Skin epidermis (tissue), 12 donors: ENCODE data around the gene OR2B3.
"Not testable (repeated sequence)": the region's sequence is repeated elsewhere in the genome, so short reads cannot be mapped to it uniquely, and the experiment has no call there.

Source experiments
- H3K27ac ChIP-seq, 21 experiments: fragments of 200-600 bp; sonication (generic) in 11 of 21; one replicate each; pipeline ENCODE4 v1.5.0; 2020; ENCODE audit warnings: mild to moderate bottlenecking in 3 of 21, inconsistent platforms in 2 of 21, moderate library complexity in 2 of 21
- H3K4me3 ChIP-seq, 7 experiments: fragments of 200-600 bp; sonication (generic) in 2 of 7; one replicate each; pipeline ENCODE4 v1.5.0; 2020; ENCODE audit warnings: inconsistent platforms in 2 of 7, mild to moderate bottlenecking in 2 of 7, moderate library complexity in 1 of 7

The OR2B3 gene

DNA sequence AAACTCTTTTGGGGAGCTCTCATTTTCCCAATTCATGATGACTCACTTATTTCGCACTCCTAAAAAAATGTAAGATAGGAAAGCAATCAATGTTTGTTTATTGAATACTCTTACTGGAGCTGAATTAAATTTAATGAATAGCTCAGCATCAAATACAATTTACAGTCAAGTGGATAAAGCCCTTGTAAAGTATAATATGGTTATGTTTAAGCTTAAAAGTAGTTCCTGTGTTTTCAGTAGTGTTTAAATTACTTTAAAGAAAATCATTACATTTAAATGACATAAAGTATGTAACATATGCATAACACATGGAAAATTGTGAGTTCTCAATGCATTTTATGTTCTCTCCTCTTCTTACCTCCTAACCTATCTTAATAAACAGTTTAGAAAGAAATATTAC, at the start of gene OR2B3:
Gene OR2B3, minus strand, starts transcription at position 101 of the 400 bp plus-strand sequence. Its CDS starts 65 bp downstream, at position 36.
- H3K27ac ChIP-seq, result no peak within 1 kb of the TSS
- no peak within 1 kb of the TSS for H3K4me3 ChIP-seq

DNA sequence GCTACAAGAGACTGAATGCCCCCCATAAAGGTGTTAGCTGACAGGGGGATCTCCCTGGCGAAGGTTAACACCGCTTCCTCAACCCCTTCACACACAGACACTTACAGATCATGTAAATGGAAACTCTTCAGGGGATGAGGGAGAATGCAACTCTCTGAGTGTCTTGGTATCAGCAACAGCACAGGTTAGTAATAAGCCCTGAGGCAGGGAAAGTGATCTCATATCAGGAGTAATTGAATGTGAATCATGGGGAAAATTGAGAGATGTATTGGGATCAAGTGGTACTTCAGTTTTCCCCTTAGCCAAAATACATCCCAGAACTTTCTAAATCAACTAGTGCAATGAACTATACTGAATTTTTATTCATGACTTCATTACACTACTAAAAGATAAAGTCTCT, 44.6 kb upstream of the OR2B3 start:
- Histone ChIP-seq H3K27ac (no peak overlapping the region), H3K4me3 (no peak overlapping the region)

- no peak overlapping the region for H3K4me3 ChIP-seq
- H3K27ac ChIP-seq, result no peak overlapping the region
Measured at GRCh38 chr6:29130644-29131043, 43.5 kb upstream of the OR2B3 start.

DNA sequence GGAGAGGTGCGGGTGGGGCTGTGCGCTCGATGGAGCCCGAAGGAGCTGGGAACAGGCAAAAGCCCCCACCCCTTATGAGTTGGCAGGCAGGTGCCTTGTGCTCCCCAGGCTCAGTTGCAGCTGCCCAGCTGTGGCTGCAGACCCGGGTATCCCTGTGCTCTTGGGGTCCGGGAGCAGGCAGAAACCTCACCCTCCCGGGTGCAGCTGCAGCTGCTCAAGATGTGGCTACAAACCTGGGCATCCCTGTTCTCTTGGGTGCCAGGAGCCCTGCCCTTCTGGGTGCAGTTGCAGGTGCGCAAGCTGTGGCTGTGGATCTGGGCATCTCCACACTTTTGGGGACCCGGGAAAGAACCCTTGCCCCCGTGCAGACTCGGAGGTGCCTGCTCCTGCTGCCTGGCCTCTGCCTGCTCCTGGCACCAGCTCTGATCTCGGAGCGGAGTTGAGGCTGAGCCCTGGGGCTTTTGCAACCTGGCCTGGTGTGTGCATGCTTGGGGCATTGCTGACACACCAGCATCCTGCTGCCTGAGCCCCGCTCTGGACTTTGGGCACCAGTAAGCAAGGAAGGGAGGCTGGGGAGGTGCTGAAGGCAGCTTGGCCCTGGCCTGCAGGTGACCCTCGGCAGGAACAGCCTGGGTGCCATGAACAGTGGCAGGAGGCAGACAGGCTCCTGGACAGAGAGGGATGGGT, 42.4 kb upstream of the OR2B3 start:
- Histone ChIP-seq H3K27ac (no peak overlapping the region), H3K4me3 (no peak overlapping the region)

GRCh38 chr6:29114964-29115363, 27.9 kb upstream of the OR2B3 start:
- not testable (repeated sequence) for H3K27ac ChIP-seq, H3K4me3 ChIP-seq

- H3K4me3 ChIP-seq, result no peak overlapping the region
- no peak overlapping the region for H3K27ac ChIP-seq
Measured at GRCh38 chr6:29112135-29112534, 25.0 kb upstream of the OR2B3 start.

DNA sequence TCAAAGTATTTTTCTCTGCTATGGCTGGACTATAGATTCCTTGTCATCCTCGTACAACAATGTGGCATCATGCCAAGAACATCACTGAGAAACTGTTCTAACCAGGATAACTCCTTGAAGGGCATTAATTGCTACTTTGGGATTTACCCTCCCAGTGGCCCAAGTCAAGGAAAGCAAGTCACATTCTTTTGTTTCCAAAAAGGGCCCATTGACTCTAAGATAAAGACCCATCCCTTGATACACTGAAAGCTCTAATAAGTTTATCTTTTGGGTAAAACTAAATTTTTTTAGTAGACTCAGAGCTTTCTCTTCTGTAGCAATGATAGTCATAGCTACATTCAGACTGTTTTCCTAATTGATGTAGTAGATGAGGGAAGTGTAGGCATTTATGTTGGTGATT, 20.6 kb upstream of the OR2B3 start, which contains the start of gene OR2J3:
Gene OR2J3, plus strand, starts transcription at position 301 of the 400 bp plus-strand sequence. CDS start 3,833 bp downstream, outside the sequence.
- no peak within 1 kb of the TSS for H3K4me3 ChIP-seq

DNA sequence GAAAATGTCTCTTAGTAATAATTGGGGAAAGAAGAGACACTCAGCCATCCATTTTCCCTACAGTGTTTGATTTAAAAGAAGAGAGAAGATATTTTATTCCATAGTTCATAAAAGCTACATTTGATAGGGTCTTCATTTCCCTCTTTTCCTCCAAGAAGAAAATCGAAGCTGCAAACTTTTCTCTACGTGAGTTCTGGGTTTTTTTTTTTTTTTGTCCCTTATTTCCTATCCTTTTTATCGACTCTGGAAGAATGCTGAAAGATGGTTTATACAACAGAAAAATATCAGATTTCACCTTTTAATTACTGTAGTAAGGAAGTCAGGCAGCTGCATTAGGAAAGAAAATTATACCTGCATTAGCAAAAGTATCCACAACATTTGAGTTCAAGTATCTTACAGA, 12.1 kb upstream of the OR2B3 start, which contains the start of gene OR2J1:
Gene OR2J1, plus strand, starts transcription at position 301 of the 400 bp plus-strand sequence. CDS start 1,453 bp downstream, outside the sequence.
- no peak within 1 kb of the TSS for H3K27ac ChIP-seq
- no peak within 1 kb of the TSS for H3K4me3 ChIP-seq

More for the DNA sequence above, 20.6 kb upstream of the OR2B3 start, which contains the start of gene OR2J3:
- no peak within 1 kb of the TSS for H3K27ac ChIP-seq

DNA sequence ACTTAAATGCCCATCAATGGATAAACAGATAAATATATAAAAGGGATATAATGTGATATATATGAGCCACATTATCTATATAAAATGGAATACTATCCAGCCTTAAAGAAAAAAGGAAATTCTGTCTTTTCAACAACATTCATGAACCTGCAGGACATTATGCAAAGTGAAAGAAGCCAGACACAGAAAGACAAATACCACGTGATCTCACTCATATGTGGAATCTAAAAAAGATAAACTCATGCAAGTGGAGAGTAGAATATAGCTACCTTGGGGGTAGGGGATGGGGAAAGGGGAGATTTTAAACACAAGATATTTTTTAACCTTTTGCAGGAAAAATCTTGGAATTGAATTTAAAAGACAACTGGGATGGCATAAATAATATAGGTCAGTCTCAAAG, 10.7 kb upstream of the OR2B3 start:
- Histone ChIP-seq H3K27ac (no peak overlapping the region), H3K4me3 (no peak overlapping the region)

GRCh38 chr6:29092957-29093356, 5.8 kb upstream of the OR2B3 start:
- Histone ChIP-seq H3K4me3 (no peak overlapping the region), H3K27ac (no peak overlapping the region)

DNA sequence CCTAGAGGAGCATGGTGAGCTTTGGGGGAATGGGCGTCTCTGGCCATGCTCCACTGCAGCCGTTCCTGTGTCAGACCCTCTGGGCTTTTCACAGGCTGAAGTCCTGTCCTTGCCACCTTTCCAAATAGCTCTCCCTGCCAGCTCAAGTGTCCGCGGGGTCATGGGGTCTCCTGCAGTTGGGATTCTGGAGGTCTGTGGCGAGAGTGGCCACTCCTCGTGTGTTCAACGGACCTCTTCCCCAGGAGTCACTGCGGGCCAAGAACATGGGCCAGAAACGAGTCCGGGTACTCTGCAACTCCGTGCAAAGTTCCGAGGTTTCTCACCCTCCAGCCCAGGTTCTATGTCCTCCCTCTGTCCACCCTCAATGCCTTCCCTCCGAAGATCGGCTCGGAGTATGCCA, 4.7 kb downstream of the OR2B3 start:
- Histone ChIP-seq H3K27ac (no peak overlapping the region), H3K4me3 (no peak overlapping the region)

DNA sequence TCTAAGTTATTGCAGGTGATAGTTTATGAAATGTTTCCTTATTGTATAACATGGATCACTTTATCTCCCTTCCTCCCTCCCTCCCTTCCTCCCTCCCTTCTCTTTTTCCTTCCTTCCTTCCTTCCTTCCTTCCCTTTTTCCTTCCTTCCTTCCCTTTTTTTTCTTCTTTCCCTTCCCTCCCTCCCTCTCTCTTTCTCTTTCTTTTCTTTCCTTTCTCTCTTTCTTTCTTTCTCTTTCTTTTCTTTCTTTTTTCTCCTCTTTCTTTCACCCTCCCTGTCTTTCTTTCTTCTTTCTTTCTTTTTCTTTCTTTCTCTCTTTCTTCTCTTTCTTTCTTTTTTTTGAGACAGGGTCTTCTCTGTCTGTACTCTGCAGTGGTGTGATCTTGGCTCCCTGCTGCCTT, 5.8 kb downstream of the OR2B3 start:
- Histone ChIP-seq H3K27ac (no peak overlapping the region), H3K4me3 (no peak overlapping the region)

DNA sequence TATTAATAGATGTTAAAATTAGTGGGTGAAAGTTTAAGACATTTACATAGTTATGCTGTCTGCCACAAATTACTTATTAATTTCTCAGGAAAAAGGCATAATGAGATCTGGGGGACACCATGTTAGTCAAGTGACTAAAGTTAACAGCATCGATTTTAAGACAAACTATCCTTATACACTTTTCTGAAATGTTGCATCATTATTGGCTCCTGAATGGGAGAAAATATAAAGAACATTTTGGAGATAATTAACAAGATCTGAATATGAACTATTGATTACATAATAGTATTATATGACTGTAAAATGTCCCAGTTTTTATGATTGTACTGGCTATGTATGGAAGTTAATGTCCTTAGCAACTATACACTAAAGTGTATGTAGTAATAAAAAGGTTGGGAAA, 7.9 kb downstream of the OR2B3 start:
- Histone ChIP-seq H3K27ac (no peak overlapping the region), H3K4me3 (no peak overlapping the region)

DNA sequence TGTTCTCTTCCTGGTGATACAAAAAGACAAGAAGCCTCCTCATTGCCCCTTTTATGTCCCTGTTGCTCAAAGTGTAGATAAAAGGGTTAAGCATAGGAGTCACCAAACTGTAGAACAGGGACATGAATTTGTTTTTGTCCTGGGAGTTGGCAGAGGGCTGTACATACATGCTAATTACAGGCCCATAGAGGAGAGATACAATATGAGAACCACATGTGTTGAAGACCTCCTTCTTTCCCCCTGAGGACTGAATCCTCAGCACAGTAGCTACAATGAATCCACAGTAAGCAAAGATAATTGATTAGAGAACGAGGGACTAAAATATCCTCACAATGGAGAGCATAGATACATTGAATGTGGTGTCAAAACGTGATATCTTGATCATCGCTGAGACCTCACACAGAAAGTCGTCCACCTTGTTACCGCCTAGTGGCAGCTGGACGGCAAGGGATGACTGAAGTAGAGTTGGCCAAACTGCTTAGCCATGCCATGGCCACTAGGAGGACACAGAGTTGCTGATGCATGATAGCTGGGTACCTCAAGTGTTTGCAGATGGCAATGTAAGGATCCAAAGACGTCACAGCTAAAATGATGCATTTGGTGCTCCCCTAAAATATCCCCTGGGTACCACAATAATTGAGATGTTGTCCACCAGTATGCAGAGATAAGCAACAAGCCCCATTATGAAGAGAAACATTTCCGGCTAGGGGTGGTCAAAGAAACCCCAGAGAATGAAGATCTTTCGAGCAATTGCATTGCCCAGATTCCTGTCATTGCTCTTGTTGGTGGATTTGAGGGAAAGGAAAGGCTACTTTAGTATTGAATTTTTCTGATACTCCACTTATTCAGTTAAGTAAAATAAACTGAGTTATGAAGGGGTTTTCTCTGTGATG, 15.0 kb downstream of the OR2B3 start:
- H3K4me3 ChIP-seq, result no peak overlapping the region
- H3K27ac ChIP-seq, result no peak overlapping the region

- Histone ChIP-seq H3K27ac (no peak overlapping the region), H3K4me3 (no peak overlapping the region)
Measured at GRCh38 chr6:29051680-29052079, 35.4 kb downstream of the OR2B3 start.

DNA sequence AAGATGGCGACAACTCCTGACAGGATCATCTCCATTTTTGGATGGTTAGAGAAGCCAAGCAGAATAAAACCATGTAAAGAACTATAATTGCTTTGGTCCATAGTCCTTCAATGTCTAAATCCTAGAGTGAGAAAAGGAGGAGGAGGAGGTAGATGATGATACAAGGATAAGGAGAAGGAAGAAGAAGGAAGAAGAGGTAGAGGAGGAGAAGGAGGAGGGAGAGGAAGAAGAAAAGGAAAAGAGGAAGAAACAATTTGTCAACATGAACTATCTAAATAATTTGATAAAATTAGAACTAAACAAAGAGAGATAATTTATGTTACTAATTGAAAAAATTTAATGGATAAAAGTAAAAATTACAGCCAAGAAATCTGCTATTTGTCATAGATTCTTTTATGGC, 42.0 kb downstream of the OR2B3 start, which contains the start of gene OR2W1:
Gene OR2W1, minus strand, starts transcription at position 101 of the 400 bp plus-strand sequence. Its CDS starts 0 bp downstream, at position 101.
- Histone ChIP-seq H3K27ac (no peak within 1 kb of the TSS), H3K4me3 (no peak within 1 kb of the TSS)
